Neural cell (in vitro differentiated cells): ENCODE data around the gene RUNX1. TPM values are rescaled to one million over a fixed set of nuclear protein-coding genes. Genes with fewer than 3 reads are reported as not detected.

Experiments
- H2AFZ ChIP-seq: fragments of 200-600, 300-800 bp; sonication (generic), shearing (Covaris generic); 2 replicates; pipeline ENCODE4 v1.6.0; 2014; ENCODE audit warnings: low read depth, mild to moderate bottlenecking, antibody characterized with exemption, low read length, moderate library complexity
- H3F3A ChIP-seq: fragments of 200-600 bp; shearing (Covaris generic); 2 replicates; pipeline ENCODE4 v1.6.1; 2016; ENCODE audit warnings: mild to moderate bottlenecking, moderate library complexity, mixed read lengths, antibody characterized with exemption, low read length; ENCODE audit not compliant: insufficient read depth, poor library complexity, severe bottlenecking
- H3K27ac ChIP-seq: fragments of 200-600, 300-800 bp; sonication (generic), shearing (Covaris generic); 2 replicates; pipeline ENCODE4 v1.5.1; 2014; ENCODE audit warnings: mild to moderate bottlenecking, low read length, moderate library complexity
- H3K27me3 ChIP-seq: fragments of 300-800, 200-600 bp; sonication (generic), shearing (Covaris generic); 2 replicates; pipeline ENCODE4 v1.6.0; 2014; ENCODE audit warnings: mild to moderate bottlenecking, low read depth, low read length, moderate library complexity; ENCODE audit not compliant: insufficient read depth
- H3K36me3 ChIP-seq: fragments of 300-800, 200-600 bp; sonication (generic), shearing (Covaris generic); 2 replicates; pipeline ENCODE4 v1.5.1; 2014; ENCODE audit warnings: mild to moderate bottlenecking, antibody characterized with exemption, low read length, moderate library complexity; ENCODE audit not compliant: insufficient read depth
- H3K4me2 ChIP-seq: fragments of 300-800, 200-600 bp; sonication (generic), shearing (Covaris generic); 2 replicates; pipeline ENCODE4 v1.6.0; 2014; ENCODE audit warnings: mild to moderate bottlenecking, low read length
- H3K4me3 ChIP-seq: fragments of 300-800, 200-600 bp; sonication (generic), shearing (Covaris generic); 2 replicates; pipeline ENCODE4 v1.5.1; 2014; ENCODE audit warnings: mild to moderate bottlenecking, low read length, moderate library complexity
- H3K79me2 ChIP-seq: fragments of 200-600 bp; shearing (Covaris generic); replicated peaks from 2 replicates; pipeline ENCODE4 v1.6.0; 2014; ENCODE audit warnings: mild to moderate bottlenecking, low read length, moderate library complexity; ENCODE audit not compliant: insufficient read depth
- H3K9ac ChIP-seq: fragments of 300-800, 200-600 bp; sonication (generic), shearing (Covaris generic); 2 replicates; pipeline ENCODE4 v1.6.1; 2016; ENCODE audit warnings: mild to moderate bottlenecking, low read length, mixed read lengths
- H3K9me2 ChIP-seq: fragments of 200-600 bp; shearing (Covaris generic); 2 replicates; pipeline ENCODE4 v1.6.1; 2016; ENCODE audit warnings: mild to moderate bottlenecking, low read length, mixed read lengths; ENCODE audit not compliant: insufficient read depth
- H3K9me3 ChIP-seq: fragments of 200-600, 300-800 bp; sonication (generic), shearing (Covaris generic); 2 replicates; pipeline ENCODE4 v1.6.1; 2016; ENCODE audit warnings: mild to moderate bottlenecking, mixed run types, low read length, moderate library complexity, mixed read lengths
- H4K20me1 ChIP-seq: fragments of 200-600 bp; shearing (Covaris generic); 2 replicates; pipeline ENCODE4 v1.6.1; 2016; ENCODE audit warnings: mild to moderate bottlenecking, mixed run types; ENCODE audit not compliant: insufficient read depth
- EP300 ChIP-seq: fragments of 450-650 bp; conservative IDR thresholded peaks from 2 replicates; pipeline ENCODE4 v1.6.1; 2014; ENCODE audit warnings: antibody characterized with exemption, mild to moderate bottlenecking, moderate library complexity; ENCODE audit not compliant: poor library complexity, severe bottlenecking
- EZH2 ChIP-seq: fragments of 200-600, 300-800 bp; shearing (Covaris generic), sonication (generic); IDR thresholded peaks from 2 replicates; pipeline ENCODE4 v1.6.1; 2014; ENCODE audit warnings: antibody characterized with exemption, low read length, borderline replicate concordance, mild to moderate bottlenecking; ENCODE audit not compliant: insufficient read depth, poor library complexity, severe bottlenecking
- MXI1 ChIP-seq: fragments of 450-650 bp; conservative IDR thresholded peaks from 2 replicates; pipeline ENCODE4 v1.6.1; 2014; ENCODE audit warnings: antibody characterized with exemption, mild to moderate bottlenecking; ENCODE audit not compliant: poor library complexity, severe bottlenecking
- POLR2AphosphoS5 ChIP-seq: IDR thresholded peaks from 2 replicates; pipeline ENCODE4 v1.6.1; 2012
- RAD21 ChIP-seq: fragments of 450-650 bp; conservative IDR thresholded peaks from 2 replicates; pipeline ENCODE4 v1.6.1; 2014; ENCODE audit warnings: antibody characterized with exemption, mild to moderate bottlenecking, moderate library complexity
- SMC3 ChIP-seq: fragments of 450-650 bp; conservative IDR thresholded peaks from 2 replicates; pipeline ENCODE4 v1.6.1; 2014; ENCODE audit warnings: antibody characterized with exemption, mild to moderate bottlenecking, moderate library complexity; ENCODE audit not compliant: poor library complexity
- TAF1 ChIP-seq: IDR thresholded peaks from 2 replicates; pipeline ENCODE4 v1.6.1; 2012; ENCODE audit warnings: low read depth
- polyA plus RNA-seq: library from polyadenylated mRNA; depleted of rRNA; stranded (reverse); fragments of >200 nt; gene quantifications from 2 replicates; pipeline ENCODE4 v1.2.3, GENCODE V29; 2014
- TF ChIP-seq, protein P1 (sequence below): fragments of 450-650 bp; IDR thresholded peaks from 2 replicates; pipeline ENCODE4 v1.5.1; 2014; ENCODE audit warnings: antibody characterized with exemption, mild to moderate bottlenecking, moderate library complexity; ENCODE audit not compliant: poor library complexity, severe bottlenecking
- TF ChIP-seq, protein P2 (sequence below): IDR thresholded peaks from 2 replicates; pipeline ENCODE4 v1.6.1; 2012; ENCODE audit warnings: borderline replicate concordance

RUNX1 gene
- polyA plus RNA-seq, 1 donor from 2014 or later: not detected

DNA sequence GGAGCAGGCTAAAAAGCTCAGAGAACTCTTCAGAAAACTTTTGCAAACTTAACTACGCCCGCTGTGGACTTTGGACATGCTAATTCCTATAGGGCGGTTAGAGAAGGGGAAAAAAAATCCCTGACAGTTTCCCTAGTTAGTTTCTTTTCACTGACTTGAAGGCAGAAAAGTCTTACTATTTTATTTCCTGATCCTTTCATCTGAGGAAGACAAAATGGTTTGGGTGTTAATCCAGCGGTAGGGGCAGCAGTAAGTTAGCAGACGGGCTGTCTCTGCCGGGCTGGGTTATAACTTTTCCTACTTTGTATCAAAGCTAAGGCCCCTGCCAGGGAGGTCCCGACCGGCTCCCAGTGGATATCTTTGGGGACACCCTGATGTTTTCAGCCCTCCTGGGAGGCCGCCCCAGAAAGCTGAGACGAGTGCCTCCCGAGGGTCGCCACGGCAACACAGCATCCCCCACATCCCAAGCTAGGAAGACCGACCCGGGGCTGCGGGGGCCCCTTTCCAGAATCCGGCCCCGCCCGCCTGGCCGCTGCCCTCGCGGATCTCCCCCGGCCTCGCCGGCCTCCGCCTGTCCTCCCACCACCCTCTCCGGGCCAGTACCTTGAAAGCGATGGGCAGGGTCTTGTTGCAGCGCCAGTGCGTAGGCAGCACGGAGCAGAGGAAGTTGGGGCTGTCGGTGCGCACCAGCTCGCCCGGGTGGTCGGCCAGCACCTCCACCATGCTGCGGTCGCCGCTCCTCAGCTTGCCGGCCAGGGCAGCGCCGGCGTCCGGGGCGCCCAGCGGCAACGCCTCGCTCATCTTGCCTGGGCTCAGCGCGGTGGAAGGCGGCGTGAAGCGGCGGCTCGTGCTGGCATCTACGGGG is 162.6 kb downstream of the RUNX1 start:
- Histone ChIP-seq H3K79me2 (no peaks in the 10 kb centered on the region), H3K4me3 (peak overlapping the region; percentile 62), H3K9me2 (no peaks in the 10 kb centered on the region), H3K36me3 (no peaks in the 10 kb centered on the region), H3K9me3 (no peaks in the 10 kb centered on the region), H3K27ac (no peak overlapping the region), H3K9ac (no peak overlapping the region), H3F3A (no peaks in the 10 kb centered on the region), H4K20me1 (no peaks in the 10 kb centered on the region), H2AFZ (no peak overlapping the region), H3K4me2 (no peak overlapping the region), H3K27me3 (peaks cover 82% of the 10 kb centered on the region)
- no peak for TF ChIP-seq RAD21
- no peak for TF ChIP-seq MXI1
- no peak for TF ChIP-seq TAF1
- TF ChIP-seq EZH2: peak; percentile 88
- TF ChIP-seq SMC3: no peak
- TF ChIP-seq POLR2AphosphoS5: no peak
- TF ChIP-seq, protein P1, sequence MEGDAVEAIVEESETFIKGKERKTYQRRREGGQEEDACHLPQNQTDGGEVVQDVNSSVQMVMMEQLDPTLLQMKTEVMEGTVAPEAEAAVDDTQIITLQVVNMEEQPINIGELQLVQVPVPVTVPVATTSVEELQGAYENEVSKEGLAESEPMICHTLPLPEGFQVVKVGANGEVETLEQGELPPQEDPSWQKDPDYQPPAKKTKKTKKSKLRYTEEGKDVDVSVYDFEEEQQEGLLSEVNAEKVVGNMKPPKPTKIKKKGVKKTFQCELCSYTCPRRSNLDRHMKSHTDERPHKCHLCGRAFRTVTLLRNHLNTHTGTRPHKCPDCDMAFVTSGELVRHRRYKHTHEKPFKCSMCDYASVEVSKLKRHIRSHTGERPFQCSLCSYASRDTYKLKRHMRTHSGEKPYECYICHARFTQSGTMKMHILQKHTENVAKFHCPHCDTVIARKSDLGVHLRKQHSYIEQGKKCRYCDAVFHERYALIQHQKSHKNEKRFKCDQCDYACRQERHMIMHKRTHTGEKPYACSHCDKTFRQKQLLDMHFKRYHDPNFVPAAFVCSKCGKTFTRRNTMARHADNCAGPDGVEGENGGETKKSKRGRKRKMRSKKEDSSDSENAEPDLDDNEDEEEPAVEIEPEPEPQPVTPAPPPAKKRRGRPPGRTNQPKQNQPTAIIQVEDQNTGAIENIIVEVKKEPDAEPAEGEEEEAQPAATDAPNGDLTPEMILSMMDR: no peak

DNA sequence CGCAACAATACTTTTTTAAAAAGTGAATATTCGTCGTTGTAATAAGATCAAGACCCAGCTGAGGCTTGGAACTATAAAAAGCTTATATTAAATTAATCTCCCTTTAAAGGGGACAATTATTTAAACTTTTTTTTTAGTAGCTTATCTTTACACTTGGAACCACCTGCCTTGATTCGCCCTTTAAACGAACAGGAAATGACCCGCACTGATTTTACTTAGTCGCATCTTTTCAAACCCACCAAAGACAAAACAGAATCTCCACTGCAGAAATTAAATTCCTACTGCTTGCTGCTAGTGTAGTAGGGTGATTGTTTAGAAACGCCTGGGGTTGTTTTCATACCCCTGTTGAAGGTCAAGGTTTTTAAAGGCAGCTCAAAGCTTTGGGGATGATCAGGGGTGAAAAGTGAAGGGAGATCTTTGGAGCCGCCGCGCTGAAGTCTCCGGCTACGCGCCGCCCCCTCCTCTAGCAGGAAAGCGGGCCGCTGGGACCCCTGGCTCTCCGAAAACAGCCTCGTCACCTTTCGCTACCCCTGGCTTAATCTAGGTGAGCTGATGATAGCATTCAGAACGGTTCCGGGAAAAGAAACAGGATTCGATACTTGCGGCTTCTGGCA is 163.4 kb downstream of the RUNX1 start:
- H4K20me1 ChIP-seq: no peaks in the 10 kb centered on the region
- no peaks in the 10 kb centered on the region for H3K79me2 ChIP-seq
- no peaks in the 10 kb centered on the region for H3K36me3 ChIP-seq
- H3K9me2 ChIP-seq: no peaks in the 10 kb centered on the region
- no peak overlapping the region for H3K27ac ChIP-seq
- H3K9me3 ChIP-seq: no peaks in the 10 kb centered on the region
- peaks cover 75% of the 10 kb centered on the region for H3K27me3 ChIP-seq
- no peaks in the 10 kb centered on the region for H3F3A ChIP-seq
- H3K9ac ChIP-seq: no peak overlapping the region
- H3K4me3 ChIP-seq: no peak overlapping the region
- TF ChIP-seq RAD21: no peak
- TF ChIP-seq TAF1: no peak
- TF ChIP-seq EP300: no peak
- TF ChIP-seq POLR2AphosphoS5: no peak
- no peak for TF ChIP-seq SMC3
- TF ChIP-seq, protein P1: no peak
- TF ChIP-seq, protein P2, sequence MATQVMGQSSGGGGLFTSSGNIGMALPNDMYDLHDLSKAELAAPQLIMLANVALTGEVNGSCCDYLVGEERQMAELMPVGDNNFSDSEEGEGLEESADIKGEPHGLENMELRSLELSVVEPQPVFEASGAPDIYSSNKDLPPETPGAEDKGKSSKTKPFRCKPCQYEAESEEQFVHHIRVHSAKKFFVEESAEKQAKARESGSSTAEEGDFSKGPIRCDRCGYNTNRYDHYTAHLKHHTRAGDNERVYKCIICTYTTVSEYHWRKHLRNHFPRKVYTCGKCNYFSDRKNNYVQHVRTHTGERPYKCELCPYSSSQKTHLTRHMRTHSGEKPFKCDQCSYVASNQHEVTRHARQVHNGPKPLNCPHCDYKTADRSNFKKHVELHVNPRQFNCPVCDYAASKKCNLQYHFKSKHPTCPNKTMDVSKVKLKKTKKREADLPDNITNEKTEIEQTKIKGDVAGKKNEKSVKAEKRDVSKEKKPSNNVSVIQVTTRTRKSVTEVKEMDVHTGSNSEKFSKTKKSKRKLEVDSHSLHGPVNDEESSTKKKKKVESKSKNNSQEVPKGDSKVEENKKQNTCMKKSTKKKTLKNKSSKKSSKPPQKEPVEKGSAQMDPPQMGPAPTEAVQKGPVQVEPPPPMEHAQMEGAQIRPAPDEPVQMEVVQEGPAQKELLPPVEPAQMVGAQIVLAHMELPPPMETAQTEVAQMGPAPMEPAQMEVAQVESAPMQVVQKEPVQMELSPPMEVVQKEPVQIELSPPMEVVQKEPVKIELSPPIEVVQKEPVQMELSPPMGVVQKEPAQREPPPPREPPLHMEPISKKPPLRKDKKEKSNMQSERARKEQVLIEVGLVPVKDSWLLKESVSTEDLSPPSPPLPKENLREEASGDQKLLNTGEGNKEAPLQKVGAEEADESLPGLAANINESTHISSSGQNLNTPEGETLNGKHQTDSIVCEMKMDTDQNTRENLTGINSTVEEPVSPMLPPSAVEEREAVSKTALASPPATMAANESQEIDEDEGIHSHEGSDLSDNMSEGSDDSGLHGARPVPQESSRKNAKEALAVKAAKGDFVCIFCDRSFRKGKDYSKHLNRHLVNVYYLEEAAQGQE: no peak
- no peak for TF ChIP-seq MXI1
- no peak for TF ChIP-seq EZH2
- H2AFZ ChIP-seq: no peak overlapping the region
- no peak overlapping the region for H3K4me2 ChIP-seq
